ENCODE data around the gene ELAC1.
"Not testable (repeated sequence)": the region's sequence is repeated elsewhere in the genome, so short reads cannot be mapped to it uniquely, and the experiment has no call there.

Gene ELAC1

DNA sequence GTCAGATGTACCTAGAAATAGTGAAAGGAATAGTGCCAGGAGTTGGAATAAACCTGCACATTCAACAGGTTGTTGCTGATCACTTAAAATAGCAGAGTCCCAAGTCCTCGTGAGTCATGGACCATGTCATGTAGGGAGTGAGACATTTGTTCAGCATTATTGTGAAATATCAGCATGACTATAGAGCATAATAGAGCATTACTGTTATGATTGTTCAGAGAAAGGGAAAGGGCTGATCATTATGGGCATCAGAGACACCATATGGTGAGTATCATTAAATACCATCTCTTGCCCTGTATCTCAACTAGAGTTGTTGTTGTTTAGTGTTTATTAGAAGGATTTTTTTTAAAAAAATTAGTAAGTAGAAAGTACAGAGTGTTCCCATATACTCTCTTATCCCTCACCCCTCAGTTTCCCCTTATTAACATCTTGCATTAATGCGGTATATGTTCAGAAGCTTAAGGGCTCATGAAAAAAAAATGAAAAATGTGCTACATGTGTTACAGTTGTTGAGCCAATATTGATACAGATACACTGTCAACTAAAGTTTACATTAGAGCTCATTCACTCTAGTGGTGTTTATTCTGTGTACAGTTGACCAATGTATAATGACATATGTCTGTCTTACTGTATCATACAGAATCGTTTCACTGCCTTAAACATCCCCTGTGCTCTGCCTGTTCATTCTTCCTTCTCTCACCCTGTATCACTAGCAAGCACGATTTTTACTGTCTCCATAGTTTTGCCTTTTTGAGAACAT is 5.7 kb downstream of the ELAC1 start:
- no peak for DNase-seq (ENCODE audit: low read depth)

DNA sequence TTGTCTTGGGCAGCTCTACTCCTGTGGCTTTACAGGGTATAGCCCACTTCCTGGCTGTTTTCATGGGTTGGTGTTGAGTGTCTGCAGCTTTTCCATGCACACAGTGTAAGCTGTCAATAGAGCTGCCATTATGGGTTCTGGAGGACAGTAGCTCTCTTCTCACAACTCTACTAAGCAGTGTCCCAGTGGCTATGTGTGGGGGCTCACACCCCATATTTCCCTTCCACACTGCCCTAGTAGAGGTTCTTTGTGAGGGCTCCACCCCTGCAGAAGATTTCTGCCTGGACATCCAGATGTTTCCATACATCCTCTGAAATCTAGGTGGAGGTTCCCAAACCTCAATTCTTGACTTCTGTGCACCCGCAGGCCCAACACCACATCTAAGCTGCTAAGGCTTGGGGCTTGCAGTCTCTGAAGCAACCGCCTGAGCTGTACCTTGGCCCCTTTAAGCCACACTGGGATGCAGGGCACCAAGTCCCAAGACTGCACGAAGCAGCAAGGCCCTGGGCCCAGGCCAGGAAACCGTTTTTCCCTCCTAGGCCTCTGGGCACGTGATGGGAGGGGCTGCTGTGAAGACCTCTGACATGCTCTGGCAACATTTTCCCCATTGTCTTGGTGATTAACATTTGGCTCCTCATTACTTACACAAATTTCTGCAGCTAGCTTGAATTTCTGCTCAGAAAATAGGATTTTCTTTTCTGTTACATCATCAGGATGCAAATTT is 9.4 kb downstream of the ELAC1 start:
- DNase-seq (ENCODE audit: low read depth), result no peak

DNA sequence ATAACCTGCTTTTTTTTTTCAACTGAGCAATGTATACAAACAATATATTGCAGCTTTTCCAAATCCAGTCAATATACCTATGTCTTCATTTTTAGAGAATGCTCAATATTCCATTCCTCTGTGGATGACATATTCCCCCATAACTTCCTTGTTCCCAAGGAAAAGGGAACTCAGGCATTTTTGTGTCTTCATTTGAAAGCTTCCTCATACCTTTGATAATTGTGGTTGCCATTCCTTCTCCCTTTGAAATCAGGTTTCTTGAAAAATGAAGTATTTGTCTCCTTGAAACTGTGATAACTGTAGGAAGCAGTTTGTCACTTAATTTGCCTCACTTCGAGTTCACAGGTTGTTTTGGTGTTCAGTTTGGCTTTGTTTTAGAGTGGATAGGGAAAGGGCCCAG is 13.5 kb downstream of the ELAC1 start:
- no peak for DNase-seq (ENCODE audit: low read depth)

DNA sequence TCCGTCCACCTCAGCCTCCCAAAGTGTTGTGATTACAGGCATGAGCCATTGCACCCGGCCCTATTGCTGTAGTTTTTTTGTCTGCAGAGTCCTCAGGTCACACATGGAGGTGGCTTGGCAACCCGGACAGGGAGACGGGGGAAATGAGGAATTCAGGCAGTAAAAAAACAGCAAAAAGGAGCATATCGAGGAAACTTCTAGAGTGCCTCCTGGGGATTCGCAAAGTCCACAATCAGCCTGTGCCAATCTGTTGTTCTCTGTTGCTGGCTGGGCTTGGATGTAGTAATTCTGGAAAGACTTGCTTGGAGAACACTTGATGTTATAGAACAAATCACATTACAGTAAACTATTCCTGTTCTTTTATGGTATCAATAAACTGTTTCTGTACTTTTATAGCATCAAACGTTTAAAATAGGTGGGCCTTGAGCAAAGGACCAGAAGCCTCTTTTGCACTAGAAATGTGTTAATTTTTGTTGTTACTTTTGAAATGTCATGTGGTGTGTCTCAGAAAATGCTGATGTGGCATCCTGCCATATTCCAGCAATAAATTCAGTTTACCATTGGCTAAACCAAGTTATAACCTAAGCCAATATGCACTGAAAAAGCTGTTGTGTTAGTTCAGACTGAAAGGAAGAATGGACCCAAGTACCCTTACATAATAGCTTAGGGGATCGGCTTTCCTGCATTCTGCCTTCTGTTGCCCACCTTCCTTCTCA is 14.4 kb downstream of the ELAC1 start:
- DNase-seq (ENCODE audit: low read depth), result no peak

DNA sequence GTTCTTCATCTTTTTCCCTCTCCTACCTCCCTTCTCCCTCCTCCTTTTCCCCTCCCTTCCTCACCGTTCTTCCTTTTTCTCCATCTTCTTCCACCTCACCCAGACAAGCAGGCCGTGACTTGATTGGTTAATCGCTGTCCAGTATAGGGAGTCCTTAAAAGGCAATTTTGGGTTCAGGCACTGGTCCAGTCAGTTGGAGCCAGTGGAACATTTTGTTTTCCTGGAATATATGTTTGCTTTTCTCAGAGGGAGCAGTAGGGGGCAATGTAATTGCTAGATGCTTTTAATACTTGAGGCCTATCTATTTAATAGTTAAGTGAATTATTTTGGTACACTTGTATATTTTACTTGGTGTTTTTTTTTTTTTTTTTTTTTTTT is 15.0 kb downstream of the ELAC1 start:
- no peak for DNase-seq (ENCODE audit: low read depth)

DNA sequence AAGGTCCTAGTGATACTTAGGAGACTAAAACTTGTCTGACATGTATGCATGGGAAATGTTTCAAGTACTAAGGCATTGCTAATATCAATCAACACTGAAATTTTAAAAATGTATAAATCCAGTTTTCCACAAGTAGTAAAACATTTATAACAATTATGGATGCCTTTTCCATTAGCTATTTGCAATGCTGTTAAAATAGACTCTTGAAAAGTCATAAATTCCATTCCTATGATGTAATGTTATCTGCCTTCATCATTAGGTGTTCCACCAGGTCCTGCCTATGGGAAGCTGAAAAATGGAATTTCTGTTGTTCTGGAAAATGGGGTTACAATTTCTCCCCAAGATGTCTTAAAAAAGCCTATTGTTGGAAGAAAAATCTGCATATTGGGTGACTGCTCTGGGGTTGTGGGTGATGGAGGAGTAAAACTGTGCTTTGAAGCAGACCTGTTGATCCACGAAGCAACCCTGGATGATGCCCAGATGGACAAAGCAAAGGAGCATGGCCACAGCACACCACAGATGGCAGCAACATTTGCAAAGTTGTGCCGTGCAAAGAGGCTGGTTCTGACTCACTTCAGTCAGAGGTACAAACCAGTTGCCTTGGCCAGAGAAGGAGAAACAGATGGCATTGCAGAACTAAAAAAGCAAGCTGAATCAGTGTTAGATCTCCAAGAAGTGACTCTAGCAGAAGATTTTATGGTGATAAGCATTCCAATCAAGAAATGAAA is 18.7 kb downstream of the ELAC1 start:
- no peak for DNase-seq (ENCODE audit: low read depth)

DNA sequence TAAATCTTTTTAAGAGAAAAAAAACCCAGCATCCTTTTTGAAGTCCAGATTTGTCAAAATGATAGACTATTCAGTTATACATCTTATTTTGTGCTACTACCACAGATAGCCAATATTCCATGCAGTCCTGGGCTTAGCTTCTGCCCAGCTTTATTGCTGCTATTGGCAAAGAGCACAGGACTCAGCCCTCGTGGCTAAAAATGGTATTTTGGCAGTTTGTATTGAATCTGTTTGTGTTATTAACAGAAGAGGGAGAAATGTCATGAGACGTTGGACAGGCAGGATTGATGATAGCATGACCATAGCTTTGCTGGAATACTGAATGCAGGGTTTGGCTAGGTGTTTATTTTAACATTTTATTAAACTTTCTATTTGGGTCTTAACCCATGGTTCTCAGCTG is 19.4 kb downstream of the ELAC1 start:
- no peak for DNase-seq (ENCODE audit: low read depth)

DNA sequence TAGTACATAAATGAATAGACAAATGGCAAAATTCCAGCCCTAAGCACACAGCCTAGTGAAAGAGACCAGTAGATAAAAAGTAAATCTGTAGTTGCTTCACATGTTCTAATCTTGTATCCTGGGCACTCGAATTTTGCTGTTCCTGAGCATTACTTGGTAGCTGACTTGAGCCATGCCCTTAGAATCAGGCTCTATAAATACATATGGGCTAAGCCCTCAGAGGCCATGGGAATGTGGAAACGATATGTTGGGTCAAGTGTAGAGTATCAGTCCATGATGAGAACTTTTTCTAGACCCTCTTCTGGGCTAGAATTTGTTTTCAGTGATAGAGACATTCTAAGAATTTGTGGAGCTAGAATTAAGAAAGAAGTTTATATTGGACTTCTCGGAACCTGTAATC is 21.9 kb downstream of the ELAC1 start:
- no peak for DNase-seq (ENCODE audit: low read depth)

DNA sequence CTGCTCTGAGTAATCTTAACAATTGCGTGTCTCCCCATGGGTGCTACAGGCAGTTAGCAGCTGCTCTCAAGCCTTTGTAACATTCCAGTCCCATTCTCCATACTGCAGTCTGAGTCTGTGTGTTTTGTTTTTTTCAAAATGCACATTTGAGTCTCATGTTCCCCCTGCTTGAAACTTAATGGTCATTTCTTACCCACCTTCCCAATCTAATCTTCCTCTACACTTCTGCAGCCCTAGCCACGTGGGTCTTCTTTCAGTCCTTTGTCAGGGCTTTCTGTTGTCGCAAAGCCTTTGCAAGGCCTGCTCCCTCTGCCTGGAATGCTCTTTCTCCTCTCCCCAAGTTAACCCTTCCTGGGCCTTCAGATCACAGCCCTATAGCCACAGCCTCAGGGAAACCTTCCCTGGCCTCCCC is 24.5 kb downstream of the ELAC1 start:
- DNase-seq (ENCODE audit: low read depth), result no peak

DNA sequence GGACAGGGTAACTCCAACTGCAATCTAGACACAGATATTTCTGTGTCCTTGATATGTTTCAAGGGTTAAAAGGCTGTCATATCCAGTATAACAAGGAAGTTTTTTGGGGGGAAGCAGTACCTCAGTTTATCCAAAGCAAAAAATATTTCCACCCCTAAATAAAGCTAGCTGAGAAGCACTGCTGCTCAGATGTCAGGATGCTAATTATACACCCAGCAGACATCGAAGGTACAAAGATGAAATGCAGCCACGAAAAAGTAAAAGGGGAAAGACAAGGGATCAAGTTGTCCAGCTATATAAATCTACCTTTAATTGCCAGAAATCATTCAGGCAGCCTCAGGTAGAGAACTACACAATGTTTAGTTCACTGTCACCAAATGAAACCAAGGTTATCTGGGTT is 26.2 kb downstream of the ELAC1 start:
- DNase-seq (ENCODE audit: low read depth), result no peak

DNA sequence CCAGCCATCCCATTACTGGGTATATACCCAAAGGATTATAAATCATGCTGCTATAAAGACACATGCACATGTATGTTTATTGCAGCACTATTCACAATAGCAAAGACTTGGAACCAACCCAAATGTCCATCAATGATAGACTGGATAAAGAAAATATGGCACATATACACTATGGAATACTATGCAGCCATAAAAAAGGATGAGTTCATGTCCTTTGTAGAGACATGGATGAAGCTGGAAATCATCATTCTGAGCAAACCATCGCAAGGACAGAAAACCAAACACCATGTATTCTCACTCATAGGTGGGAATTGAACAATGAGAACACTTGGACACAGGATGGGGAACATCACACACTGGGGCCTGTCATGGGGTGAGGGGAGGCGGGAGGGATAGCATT is 35.3 kb downstream of the ELAC1 start:
- not testable (repeated sequence) for DNase-seq (ENCODE audit: low read depth)

DNA sequence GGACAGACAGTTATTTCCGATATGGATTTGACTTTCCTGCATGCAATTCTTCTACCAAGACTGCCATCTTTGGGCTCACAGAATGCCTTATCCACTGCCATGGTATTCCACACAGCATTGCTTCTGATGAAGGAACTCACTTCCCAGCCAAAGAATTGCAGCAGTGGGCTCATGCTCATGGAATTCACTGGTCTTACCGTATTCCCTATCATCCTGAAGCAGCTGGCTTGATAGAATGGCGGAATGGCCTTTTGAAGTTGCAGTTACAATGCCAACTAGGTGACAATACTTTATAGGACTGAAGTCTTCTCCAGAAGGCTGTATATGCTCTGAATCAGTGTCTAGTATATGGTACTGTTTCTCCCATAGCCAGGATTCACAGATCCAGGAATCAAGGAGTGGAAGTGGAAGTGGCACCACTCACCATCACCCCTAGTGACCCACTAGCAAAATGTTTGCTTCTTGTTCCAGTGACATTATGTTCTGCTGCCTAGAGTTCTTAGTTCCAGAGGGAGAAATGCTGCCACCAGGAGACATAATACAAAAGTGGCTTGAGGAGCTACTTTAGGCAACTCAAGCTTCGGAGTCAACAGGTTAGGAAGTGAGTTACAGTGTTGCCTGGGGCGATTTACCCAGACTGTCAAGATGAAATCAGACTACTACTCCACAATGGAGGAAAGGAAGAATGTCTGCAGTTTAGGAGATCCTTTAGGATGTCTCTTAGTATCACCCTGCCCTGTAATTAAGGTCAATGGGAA is 38.4 kb downstream of the ELAC1 start:
- DNase-seq (ENCODE audit: low read depth), result no peak

DNA sequence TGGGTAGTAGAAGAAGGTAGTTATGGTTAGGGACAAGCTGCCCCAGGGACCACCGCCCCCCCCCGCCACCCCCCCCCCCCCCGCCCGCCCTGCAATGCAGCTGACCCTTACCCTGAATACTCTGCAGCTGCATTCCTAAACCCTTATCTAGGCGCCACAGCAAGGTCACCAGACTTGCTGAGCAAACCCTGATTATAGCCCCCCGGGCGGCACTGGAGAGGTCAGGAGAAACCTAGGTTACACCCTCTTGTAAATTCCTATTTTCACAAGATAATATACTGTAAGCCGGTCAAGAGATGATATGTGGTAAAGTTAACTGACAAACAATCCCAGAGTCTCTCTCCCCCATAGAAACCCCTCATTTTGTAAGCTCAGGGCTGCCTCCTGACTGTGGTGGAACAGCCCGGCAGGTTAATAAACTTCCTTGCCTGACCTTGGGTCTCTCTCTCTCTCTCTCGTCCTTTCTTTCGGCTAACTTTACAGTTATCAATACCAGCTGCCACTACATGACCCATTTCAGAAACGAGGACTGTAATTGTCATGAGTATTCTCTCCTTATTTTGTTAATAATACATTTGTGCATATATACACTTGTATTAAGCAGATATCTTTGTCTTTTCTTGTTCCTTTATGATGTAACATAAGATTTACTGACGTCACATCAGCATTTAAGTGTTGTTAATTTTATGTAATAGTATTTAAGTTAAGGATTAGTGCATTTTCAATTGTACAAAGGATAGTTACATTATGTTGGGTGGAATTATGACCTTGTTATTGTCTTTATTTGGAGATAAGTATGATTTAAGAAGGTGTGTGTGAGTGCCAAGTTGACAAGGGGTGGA is 39.3 kb downstream of the ELAC1 start:
- DNase-seq (ENCODE audit: low read depth), result no peak

DNA sequence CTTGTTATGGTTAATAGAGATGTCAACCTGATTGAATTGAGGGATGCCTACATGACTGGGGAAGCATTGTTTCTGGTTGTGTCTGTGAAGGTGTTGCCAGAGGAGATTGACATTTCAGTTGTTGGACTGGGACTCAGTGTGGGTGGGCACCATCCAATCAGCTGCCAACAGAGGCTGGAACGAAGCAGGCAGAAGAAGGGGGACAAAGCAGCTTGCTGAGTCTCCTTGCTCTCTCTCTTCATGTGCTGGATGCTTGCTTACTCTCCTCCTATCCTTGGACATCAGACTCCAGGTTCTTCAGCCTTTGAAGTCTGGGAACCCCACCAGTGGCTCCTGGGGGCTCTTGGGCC is 39.9 kb downstream of the ELAC1 start:
- no peak for DNase-seq (ENCODE audit: low read depth)

DNA sequence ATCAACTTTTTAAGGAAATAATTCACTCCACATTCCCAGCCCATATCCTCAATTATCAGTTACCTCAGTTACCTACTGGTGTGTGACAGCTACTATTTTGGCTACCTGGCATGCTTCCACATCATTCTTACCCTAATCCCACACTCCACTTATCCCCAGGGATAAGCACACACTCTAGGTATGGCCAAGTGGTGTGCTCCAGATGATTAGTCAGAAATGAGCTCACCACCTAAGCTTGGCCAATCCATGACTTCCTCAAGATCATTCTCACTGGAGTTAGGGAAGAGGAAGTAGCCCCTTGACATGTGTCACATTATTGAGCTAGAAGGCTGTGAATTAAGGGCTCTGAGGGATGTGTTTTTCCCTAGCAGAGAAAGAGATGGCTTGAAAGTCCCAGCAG is 41.2 kb downstream of the ELAC1 start:
- DNase-seq (ENCODE audit: low read depth), result no peak

DNA sequence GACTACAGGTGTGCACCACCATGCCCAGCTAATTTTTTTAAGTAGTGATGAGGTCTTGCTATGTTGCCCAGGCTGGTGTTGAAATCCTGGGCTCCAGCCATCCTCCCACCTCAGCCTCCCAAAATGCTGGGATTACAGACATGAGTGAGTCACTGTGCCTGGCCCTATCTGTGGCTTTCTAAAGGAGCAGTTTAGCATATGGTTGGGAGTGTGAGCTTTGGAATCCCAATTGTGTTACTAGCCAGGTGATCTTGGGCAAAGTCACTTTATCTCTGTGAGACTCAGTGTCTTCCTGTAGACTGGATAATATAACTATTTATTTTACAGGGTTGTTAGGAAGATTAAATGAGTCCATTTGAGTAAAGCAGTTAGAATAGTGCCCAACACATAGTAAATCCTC is 42.4 kb downstream of the ELAC1 start:
- no peak for DNase-seq (ENCODE audit: low read depth)

DNA sequence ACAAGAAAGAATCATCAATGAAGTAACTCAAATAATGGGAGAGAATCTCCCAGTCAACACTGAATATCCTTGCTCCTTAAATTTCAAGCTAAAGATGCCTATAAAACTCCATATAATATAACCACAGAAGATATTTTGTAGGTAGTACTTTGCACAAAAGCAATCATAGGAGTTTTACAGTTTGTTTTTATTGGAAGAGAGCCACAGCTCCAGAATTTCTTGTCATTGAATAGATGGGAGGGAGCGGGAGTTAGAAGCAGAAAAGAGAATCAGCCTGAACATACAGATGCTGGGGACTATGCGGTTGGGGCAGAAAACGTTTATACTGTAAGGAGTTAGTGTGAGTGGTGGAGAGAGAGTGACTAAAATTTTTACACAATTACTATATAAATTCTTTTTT is 43.9 kb downstream of the ELAC1 start:
- DNase-seq (ENCODE audit: low read depth), result no peak

DNA sequence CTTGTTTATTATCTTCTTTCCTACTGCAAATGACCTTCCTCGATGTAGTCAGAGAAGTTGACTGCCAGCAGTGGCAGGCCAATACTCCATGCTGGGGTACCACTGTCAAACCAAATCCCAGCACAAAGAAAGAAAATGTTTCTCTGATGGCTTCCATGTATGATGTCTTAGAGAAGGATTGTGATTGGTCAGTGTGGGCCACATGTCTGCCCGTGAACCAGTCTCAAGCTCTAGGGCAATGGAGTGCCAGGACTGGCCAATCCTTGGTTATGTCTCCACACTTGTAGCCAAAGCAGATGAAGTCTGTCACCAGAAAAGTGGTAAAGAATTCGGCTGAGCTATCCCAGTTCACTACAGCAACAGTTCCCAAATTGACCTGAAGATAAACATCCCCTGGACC is 44.6 kb downstream of the ELAC1 start:
- no peak for DNase-seq (ENCODE audit: low read depth)

DNA sequence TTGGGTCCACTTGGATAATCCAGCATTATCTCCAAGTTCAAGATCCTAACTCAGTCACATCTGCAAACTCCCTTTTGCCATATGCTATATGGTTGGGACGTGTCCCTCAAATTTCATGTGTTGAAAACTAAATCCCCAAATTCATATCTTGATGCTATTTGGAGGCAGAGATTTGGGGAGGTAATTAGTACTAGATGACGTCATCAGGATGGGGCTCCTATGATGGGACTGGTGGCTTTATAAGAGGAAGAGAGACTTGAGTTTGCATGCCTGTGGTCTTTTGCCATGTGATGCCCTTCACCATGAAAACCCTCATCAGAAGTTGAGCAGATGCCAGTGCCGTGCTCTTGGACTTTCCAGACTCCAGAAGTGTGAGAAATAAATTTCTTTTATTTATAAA is 45.4 kb downstream of the ELAC1 start:
- no peak for DNase-seq (ENCODE audit: low read depth)

DNA sequence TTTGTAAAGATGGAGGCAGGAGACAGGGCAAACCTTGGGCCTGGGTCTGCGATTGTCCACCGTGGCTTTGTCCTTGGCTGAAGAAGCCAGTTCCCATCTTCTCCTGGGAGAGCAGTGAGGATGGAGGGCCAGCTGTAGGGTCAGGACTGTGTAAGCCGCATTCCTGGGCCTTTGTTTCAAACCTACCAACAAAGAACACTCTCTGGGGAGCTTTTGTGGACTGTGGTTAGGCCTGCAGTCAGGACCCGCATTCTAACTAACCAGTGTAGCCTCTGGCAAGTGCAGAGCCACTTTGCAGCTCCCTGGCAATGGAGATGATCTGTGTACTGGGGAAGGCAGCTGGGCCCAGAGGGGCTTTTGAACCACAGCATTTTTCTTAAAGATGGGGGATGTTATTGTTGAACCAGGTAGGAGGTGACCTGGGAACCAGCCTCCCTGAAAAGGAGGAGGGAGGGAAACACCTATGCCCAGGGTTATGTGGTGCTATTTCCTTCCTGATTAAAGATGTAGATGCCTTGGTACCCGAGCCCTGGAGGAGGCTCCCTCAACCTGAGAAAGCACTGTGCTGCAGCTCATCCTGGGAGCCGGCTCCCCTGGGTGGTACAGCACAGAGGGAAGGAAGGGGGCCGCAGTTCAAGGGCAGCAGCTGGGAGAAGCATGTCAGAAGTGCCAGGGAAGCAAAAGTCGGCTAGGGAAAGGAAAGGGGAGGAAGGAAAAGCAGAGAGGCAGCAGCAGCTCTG is 49.5 kb downstream of the ELAC1 start:
- DNase-seq (ENCODE audit: low read depth), result no peak

All from activated T-cell treated with anti-CD3 and anti-CD28 coated beads for 1 hour (primary cell).